H1 (cell line): ENCODE results near the gene BABAM2.

Experiments
- CTCF ChIP-seq, 3 experiments: IDR thresholded peaks; 1 replicate in 2 of 3; 2 replicates in 1 of 3; pipeline versions ENCODE4 v1.5.1 to v1.6.1; 2011; ENCODE audit warnings: low read length in 3 of 3, mild to moderate bottlenecking in 3 of 3, inconsistent platforms in 2 of 3, low read depth in 1 of 3, moderate library complexity in 1 of 3; ENCODE audit not compliant: insufficient read depth in 1 of 3; ENCODE audit errors: control extremely low read depth in 1 of 3
- SUZ12 ChIP-seq: fragments of 200-600 bp; sonication (generic); IDR thresholded peaks from 2 replicates; pipeline ENCODE4 v1.6.1; 2012; ENCODE audit warnings: mild to moderate bottlenecking, inconsistent platforms, low read length, moderate library complexity, mixed read lengths

GRCh38 chr2:28128281-28128950 lies 237.9 kb downstream of the BABAM2 start:
- TF ChIP-seq SUZ12 (no peak), CTCF (IDR thresholded peaks at IDR 0.05; ENCODE audit: control extremely low read depth in 1 of 3, insufficient read depth in 1 of 3, low read depth in 1 of 3, low read length in 3 of 3) (no peak)
